Left ventricle myocardium inferior (tissue), 1 donor: ENCODE results near the gene WDR45. TPM values are rescaled to one million over a fixed set of nuclear protein-coding genes. Genes with fewer than 3 reads are reported as not detected.

ENCODE experiments used
- DNase-seq: peaks from one replicate; pipeline ENCODE4 v3.0.0-alpha.2; 2020
- H3K27ac ChIP-seq: fragments of 200-600 bp; replicated peaks from 2 replicates; pipeline ENCODE4 v1.8.0; 2021
- H3K27me3 ChIP-seq: fragments of 200-600 bp; 2 replicates; pipeline ENCODE4 v1.8.0; 2021; ENCODE audit warnings: low read depth
- H3K36me3 ChIP-seq: fragments of 200-600 bp; 2 replicates; pipeline ENCODE4 v1.8.0; 2021
- H3K4me1 ChIP-seq: fragments of 200-600 bp; 2 replicates; pipeline ENCODE4 v1.8.0; 2021
- H3K4me3 ChIP-seq: fragments of 200-600 bp; 2 replicates; pipeline ENCODE4 v1.8.0; 2021; ENCODE audit warnings: mild to moderate bottlenecking, moderate library complexity
- H3K9me3 ChIP-seq: fragments of 200-600 bp; replicated peaks from 2 replicates; pipeline ENCODE4 v1.8.0; 2021
- intact Hi-C: fragments of 100-400 bp; cut with micrococcal nuclease; formaldehyde crosslinking; loops from one replicate; pipeline ENCODE4 v1.11.0; 2022
- total RNA-seq: library from RNA; stranded (reverse); fragmentation: NEBNext Ultra II Directional; extraction: Animal tissue kit (Norgen Biotek cat#: 25700); gene quantifications from one replicate; pipeline ENCODE4 v1.2.1, GENCODE V29; 2021
- TF ChIP-seq, protein P1 (sequence below): fragments of 200-600 bp; IDR thresholded peaks from 2 replicates; pipeline ENCODE4 v1.8.0; 2021; ENCODE audit warnings: antibody characterized with exemption, mild to moderate bottlenecking, borderline replicate concordance
- donor health status: DM: no; HTN: yes; CAD: no; lungs with severe emphysema.

Gene WDR45
- total RNA-seq, 1 donor from 2014 or later: 80.4 TPM

- intact Hi-C loops: no loop called here
- H3K27ac ChIP-seq: peak overlapping the region; percentile 94
- TF ChIP-seq, protein P1, sequence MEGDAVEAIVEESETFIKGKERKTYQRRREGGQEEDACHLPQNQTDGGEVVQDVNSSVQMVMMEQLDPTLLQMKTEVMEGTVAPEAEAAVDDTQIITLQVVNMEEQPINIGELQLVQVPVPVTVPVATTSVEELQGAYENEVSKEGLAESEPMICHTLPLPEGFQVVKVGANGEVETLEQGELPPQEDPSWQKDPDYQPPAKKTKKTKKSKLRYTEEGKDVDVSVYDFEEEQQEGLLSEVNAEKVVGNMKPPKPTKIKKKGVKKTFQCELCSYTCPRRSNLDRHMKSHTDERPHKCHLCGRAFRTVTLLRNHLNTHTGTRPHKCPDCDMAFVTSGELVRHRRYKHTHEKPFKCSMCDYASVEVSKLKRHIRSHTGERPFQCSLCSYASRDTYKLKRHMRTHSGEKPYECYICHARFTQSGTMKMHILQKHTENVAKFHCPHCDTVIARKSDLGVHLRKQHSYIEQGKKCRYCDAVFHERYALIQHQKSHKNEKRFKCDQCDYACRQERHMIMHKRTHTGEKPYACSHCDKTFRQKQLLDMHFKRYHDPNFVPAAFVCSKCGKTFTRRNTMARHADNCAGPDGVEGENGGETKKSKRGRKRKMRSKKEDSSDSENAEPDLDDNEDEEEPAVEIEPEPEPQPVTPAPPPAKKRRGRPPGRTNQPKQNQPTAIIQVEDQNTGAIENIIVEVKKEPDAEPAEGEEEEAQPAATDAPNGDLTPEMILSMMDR: no peak
- no peaks in the 10 kb centered on the region for H3K27me3 ChIP-seq
- DNase-seq: no peak
- H3K9me3 ChIP-seq: no peaks in the 10 kb centered on the region
- peaks cover 18% of the 10 kb centered on the region for H3K36me3 ChIP-seq
- peaks cover 47% of the 10 kb centered on the region for H3K4me1 ChIP-seq
- H3K4me3 ChIP-seq: peak overlapping the region; percentile 87
These were observed 37.0 kb downstream of the WDR45 start for GRCh38 chrX:49042581-49043219.

DNA sequence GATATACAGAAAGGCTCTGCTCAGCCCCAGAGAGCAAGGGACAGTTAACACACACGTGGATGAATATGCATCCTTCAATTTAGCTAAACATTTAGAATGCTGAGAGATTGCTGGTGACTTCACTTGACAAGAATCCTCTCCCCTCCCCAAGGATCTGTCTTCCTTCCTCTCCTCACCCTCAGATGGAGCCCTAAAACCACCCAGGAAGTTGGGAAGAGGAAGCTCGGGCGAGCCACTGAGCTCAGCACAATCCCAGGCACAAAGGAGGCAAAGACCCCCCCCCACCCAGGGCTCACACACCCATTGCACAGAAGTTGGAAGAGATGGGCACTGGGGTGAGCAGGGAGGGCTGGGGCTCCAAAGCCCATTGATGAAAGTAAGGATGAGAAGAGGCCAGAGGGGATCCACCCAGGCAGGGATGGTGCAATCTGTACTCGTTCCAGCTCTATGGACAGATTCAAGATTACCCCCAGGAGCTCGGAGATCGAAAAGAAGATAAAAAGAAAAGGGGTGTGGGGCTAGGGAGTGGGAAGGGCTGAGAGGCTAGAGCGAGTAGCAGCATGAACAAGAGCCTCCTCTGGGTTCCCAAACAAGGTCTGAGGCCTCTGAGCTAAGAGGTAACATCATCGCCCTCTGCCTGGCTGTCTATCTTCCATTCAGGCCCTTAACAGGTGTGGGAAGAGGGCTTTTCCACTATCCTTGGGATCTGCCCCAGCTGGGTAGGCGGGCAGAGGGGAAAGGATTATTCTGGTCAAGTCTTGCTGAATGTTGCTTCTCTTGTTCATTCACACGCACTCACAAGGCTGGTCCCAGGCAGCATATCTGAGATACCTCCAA is 37.7 kb downstream of the WDR45 start:
- TF ChIP-seq, protein P1: no peak
- intact Hi-C loops: no loop called here
- no peaks in the 10 kb centered on the region for H3K27me3 ChIP-seq
- H3K4me1 ChIP-seq: peaks cover 47% of the 10 kb centered on the region
- peak; percentile 17 for DNase-seq
- H3K4me3 ChIP-seq: peak overlapping the region; percentile 87
- H3K36me3 ChIP-seq: peaks cover 26% of the 10 kb centered on the region
- H3K9me3 ChIP-seq: no peaks in the 10 kb centered on the region
- H3K27ac ChIP-seq: peak overlapping the region; percentile 94

DNA sequence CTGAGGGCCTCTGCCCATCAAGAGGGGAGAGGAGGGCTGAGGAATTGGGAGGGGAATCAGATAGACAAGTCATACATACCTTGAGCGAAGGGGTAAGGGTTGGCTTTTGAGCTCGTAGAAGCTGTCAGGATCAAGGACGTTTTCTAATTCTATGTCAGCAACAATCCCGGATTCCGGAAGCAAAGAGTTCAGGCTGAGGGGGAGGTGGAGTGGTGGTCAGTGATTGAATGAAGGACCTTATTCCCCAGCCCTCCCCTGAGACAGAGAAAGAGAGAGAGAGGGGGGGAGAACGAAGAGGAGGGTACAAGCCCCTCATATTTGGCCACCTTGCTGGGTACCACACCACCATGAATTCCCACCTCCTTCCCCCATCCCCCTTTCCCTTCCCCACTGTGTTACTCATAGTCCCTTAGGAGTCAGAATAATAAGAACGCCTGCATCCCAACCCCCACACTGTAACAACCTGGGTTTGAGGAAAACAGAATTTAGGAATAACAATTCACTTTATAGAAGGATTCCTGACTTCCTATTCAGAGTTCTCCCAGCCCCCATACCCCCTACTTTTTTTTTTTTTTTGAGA is 39.2 kb downstream of the WDR45 start:
- H3K9me3 ChIP-seq: no peaks in the 10 kb centered on the region
- intact Hi-C loops: no loop called here
- no peak for DNase-seq

GRCh38 chrX:49039598-49040375 is 39.9 kb downstream of the WDR45 start:
- TF ChIP-seq, protein P1: no peak
- intact Hi-C loops: no loop called here

More for the DNA sequence above, 39.2 kb downstream of the WDR45 start:
- H3K27me3 ChIP-seq: no peaks in the 10 kb centered on the region
- peaks cover 31% of the 10 kb centered on the region for H3K36me3 ChIP-seq
- H3K4me3 ChIP-seq: peak overlapping the region; percentile 87
- H3K27ac ChIP-seq: peak overlapping the region; percentile 94
- H3K4me1 ChIP-seq: peaks cover 47% of the 10 kb centered on the region
- TF ChIP-seq, protein P1: no peak

GRCh38 chrX:49037883-49038475 is 41.7 kb downstream of the WDR45 start:
- H3K9me3 ChIP-seq: no peaks in the 10 kb centered on the region
- H3K4me1 ChIP-seq: peaks cover 44% of the 10 kb centered on the region
- no peaks in the 10 kb centered on the region for H3K27me3 ChIP-seq
- no peak overlapping the region for H3K27ac ChIP-seq
- TF ChIP-seq, protein P1: no peak
- intact Hi-C loops: no loop called here
- peaks cover 48% of the 10 kb centered on the region for H3K36me3 ChIP-seq
- DNase-seq: no peak
- H3K4me3 ChIP-seq: no peak overlapping the region

More at GRCh38 chrX:49039598-49040375, 39.9 kb downstream of the WDR45 start:
- H3K4me3 ChIP-seq: peak overlapping the region; percentile 87
- peak; percentile 52 for DNase-seq
- peak overlapping the region; percentile 94 for H3K27ac ChIP-seq
- peaks cover 47% of the 10 kb centered on the region for H3K4me1 ChIP-seq
- no peaks in the 10 kb centered on the region for H3K9me3 ChIP-seq
- no peaks in the 10 kb centered on the region for H3K27me3 ChIP-seq
- peaks cover 31% of the 10 kb centered on the region for H3K36me3 ChIP-seq
